Pulmonary artery endothelial cell (primary cell): Measurements from ENCODE around the gene ZCWPW1. TPM values are rescaled to one million over a fixed set of nuclear protein-coding genes. Genes with fewer than 3 reads are reported as not detected.
A peak's percentile ranks its signal among the peaks of the same experiment; 100 is the strongest.
"Not testable (repeated sequence)": the region's sequence is repeated elsewhere in the genome, so short reads cannot be mapped to it uniquely, and the experiment has no call there.

Experiments used
- DNase-seq: peaks from one replicate; pipeline ENCODE4 v3.0.0-alpha.2; 2011; ENCODE audit warnings: low read depth, low spot score
- total RNA-seq: library from RNA; depleted of rRNA; stranded (reverse); fragments of >200 nt; gene quantifications from 2 replicates; pipeline ENCODE4 v1.2.3, GENCODE V29; 2014

Gene ZCWPW1
- total RNA-seq, 1 donor from 2014 or later = 0.53 TPM

- DNase-seq = no peak
Observed at GRCh38 chr7:100455206-100455605, 26.7 kb upstream of the ZCWPW1 start.

GRCh38 chr7:100453854-100454253, 25.4 kb upstream of the ZCWPW1 start:
- DNase-seq = not testable (repeated sequence)

GRCh38 chr7:100452513-100452912, 24.0 kb upstream of the ZCWPW1 start:
- DNase-seq = no peak

GRCh38 chr7:100449190-100449795, 20.8 kb upstream of the ZCWPW1 start:
- DNase-seq = no peak

GRCh38 chr7:100447363-100447762, 18.9 kb upstream of the ZCWPW1 start:
- DNase-seq = not testable (repeated sequence)

GRCh38 chr7:100446040-100446439, 17.5 kb upstream of the ZCWPW1 start:
- DNase-seq = no peak

GRCh38 chr7:100444311-100445278, 16.1 kb upstream of the ZCWPW1 start:
- DNase-seq = peak; percentile 96

GRCh38 chr7:100443096-100443840, 14.8 kb upstream of the ZCWPW1 start:
- no peak for DNase-seq

- DNase-seq = no peak
Observed at GRCh38 chr7:100441641-100442535, 13.4 kb upstream of the ZCWPW1 start.

GRCh38 chr7:100439244-100439643, 10.7 kb upstream of the ZCWPW1 start:
- DNase-seq = not testable (repeated sequence)

GRCh38 chr7:100438731-100439130, 10.2 kb upstream of the ZCWPW1 start:
- DNase-seq = not testable (repeated sequence)

GRCh38 chr7:100438172-100438571, 9.7 kb upstream of the ZCWPW1 start:
- no peak for DNase-seq

- no peak for DNase-seq
Observed at GRCh38 chr7:100437150-100438100, 8.9 kb upstream of the ZCWPW1 start.

GRCh38 chr7:100435401-100436304, 7.2 kb upstream of the ZCWPW1 start:
- no peak for DNase-seq

GRCh38 chr7:100434297-100435144, 6.0 kb upstream of the ZCWPW1 start:
- DNase-seq = no peak

- no peak for DNase-seq
Observed at GRCh38 chr7:100433592-100434296, 5.2 kb upstream of the ZCWPW1 start.

- DNase-seq = no peak
Observed at GRCh38 chr7:100433276-100433591, 4.7 kb upstream of the ZCWPW1 start.
